GM13977 (cell line): Measurements from ENCODE around the gene IZUMO1R.
"Not testable (repeated sequence)": the region's sequence is repeated elsewhere in the genome, so short reads cannot be mapped to it uniquely, and the experiment has no call there.

Experiments
- DNase-seq: peaks from one replicate; pipeline ENCODE4 v3.0.0; 2012; ENCODE audit warnings: low spot score
- CTCF ChIP-seq: IDR thresholded peaks from 2 replicates; pipeline ENCODE4 v1.5.1; 2012; ENCODE audit warnings: mild to moderate bottlenecking, control low read depth; ENCODE audit not compliant: insufficient read depth; ENCODE audit errors: extremely low read depth, missing control alignments
- in situ Hi-C: fragments of 300-500 bp; cut with MboI; formaldehyde crosslinking; loops from one replicate; pipeline ENCODE4 v1.12.0; 2022; ENCODE audit warnings: low sequenced_read_pairs, low pct_unique_long_range_greater_than_20kb, mixed read lengths, inconsistent platforms; ENCODE audit not compliant: unreplicated experiment

Gene IZUMO1R

GRCh38 chr11:94336033-94336432, 31.7 kb downstream of the IZUMO1R start:
- TF ChIP-seq CTCF, result no peak
- in situ Hi-C loops, result no loop called here
- DNase-seq, result no peak

GRCh38 chr11:94338651-94339050, 34.3 kb downstream of the IZUMO1R start:
- no peak for TF ChIP-seq CTCF
- no peak for DNase-seq
- in situ Hi-C loops, result no loop called here

GRCh38 chr11:94342250-94342649, 37.9 kb downstream of the IZUMO1R start:
- no peak for DNase-seq
- TF ChIP-seq CTCF, result no peak
- in situ Hi-C loops, result no loop called here

GRCh38 chr11:94343495-94343894, 39.1 kb downstream of the IZUMO1R start:
- TF ChIP-seq CTCF, result no peak
- in situ Hi-C loops, result no loop called here
- DNase-seq, result no peak

GRCh38 chr11:94346311-94346710, 41.9 kb downstream of the IZUMO1R start:
- DNase-seq, in situ Hi-C loops: not testable (repeated sequence)

GRCh38 chr11:94350850-94351563, 46.6 kb downstream of the IZUMO1R start:
- DNase-seq, in situ Hi-C loops: not testable (repeated sequence)
